Retina (tissue), 1 donor: ENCODE results near the gene PSTPIP1.

Experiments
- DNase-seq: peaks from one replicate; pipeline ENCODE4 v3.0.0-alpha.2; 2016

The PSTPIP1 gene

DNA sequence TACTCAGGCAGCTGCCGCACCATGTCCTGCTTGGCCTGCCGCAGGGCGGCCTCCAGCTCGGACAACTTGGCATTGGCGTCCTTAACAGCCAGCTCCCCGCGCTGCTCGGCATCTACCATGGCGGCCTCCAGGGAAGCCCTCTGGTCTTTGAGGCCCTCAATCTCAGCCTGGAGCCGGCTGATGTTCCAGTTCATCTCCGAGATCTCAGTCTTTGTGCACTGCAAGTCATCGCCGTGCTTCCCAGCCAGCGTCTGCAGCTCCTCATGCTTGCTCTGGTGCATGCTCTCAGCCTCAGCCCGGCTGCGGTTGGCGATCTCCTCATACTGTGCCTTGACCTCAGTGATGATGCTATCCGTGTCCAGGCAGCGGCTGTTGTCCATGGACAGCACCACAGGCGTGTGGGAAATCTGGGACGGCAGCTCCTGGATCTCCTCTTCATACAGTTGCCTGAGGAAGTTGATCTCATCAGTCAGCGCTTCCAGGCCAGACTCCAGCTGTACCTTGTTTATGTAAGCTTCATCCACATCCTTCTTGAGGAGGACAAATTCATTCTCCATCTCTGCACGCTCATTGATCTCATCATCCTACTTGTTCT lies 15.5 kb upstream of the PSTPIP1 start:
- DNase-seq, result no peak

DNA sequence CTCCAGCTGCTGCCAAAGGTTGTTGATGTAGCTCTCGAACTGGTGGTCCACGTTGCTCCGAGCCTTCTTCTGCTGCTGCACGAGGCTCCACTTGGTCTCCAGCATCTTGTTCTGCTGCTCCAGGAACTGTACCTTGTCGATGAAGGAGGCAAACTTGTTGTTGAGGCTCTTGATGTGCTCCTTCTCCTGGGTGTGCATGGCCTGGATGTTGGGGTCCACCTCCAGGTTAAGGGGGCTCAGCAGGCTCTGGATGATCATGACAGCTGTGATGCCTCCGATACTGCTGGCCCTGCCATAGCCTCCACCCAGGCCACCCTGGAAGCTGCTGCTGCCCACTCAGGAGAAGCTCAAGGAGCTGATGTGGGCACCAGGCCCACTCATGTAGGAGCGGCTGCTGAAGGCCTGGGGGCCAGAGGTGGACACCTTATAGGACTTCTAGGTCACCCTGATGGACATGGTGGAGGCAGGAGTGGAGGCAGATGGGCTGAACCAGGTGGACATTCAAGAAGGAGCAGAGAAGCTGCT lies 14.9 kb upstream of the PSTPIP1 start:
- DNase-seq, result no peak

DNA sequence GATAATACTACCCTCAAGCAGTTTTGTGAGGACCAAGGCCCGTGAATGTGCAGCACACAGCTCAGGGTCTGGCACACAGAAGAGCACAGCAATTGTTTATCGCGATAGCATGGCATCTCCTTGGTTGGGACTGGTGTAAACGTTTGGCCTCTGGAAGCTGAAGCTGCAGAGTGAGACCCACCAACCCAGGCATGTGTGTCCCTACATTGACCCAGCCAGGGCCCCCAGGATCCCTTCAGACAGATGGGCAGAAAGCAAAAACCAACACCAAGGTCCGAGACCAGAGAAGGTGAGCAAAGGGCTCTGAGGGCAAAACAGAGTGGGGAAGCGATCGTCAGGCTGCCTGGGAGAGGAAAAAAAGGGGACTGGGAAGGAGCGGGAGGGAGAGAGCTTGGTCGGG lies 12.6 kb upstream of the PSTPIP1 start:
- no peak for DNase-seq

DNA sequence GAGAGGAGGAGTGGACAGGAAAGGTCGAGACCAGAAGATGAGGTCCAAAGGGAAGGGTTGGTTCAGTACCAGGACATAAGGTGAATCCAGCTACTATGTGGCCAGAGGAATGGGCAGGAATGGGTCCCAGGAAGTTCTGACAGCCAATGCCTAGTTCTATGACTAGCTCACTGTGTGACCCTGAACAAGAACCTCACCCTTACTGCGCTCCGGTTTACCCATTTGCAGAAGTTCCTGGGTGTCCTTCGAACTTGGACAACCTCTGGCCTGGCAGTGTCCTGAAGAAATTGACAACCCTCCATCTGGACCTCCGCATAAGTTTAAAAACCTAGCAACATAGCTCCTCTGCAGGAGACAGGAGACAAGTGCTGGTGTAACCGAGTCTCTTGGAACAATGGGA lies 12.2 kb upstream of the PSTPIP1 start:
- no peak for DNase-seq

DNA sequence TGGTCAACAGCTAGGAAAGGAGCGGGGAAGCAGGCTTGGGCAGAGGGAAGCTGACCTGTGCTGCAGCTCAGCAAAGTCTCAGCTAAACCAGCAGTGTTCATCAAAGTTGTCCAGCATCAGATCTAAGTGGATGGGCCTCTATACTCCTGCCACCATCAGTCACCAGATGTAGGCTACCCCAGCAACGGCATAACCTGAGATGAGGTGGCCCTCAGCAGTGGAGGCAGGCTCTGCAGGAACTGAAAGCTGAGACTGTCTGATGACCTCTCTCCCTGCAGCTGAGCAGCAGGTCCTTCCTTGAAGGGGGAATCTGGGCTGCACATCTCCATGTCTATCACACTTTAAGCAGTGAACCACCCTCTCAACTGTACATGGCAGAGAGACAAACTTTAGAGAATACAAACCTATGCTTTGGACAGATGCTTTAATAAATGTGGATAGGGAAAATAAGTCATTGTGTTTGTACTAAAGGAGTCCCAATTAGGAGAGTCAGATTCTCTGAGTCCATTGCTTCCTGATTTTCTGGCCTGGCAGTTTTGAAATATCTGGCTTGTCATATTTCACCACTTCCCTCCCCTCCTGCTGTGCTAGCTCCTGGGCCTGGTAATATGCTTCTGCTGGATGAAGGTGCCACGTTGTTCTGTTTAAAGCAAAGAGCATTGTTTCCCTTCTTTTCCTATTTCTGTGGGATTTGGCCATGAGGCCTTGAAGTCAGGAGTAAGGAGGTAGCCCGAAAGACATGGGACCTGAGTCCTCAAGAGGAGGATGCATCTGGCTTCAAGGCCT lies 11.1 kb upstream of the PSTPIP1 start:
- DNase-seq, result peak; percentile 39

DNA sequence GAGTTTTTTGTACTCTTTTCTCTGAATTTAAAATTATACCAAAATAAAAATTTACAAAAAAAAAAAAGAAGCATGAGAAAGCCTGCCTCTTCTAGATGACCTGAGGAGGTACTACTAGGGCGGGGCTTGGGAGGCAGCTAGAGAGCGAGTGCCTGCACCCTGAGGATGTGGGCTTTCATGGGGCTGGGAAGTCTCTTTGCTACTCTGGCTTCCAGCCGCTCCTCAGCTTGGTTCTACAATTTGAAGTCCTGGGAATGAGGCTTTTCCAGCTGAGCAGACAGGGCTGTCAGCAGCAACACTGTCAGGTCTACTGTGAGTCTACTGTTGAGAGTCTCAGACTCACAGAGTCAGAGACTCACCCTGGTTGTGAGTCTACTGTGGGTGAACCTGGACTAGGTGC lies 8.2 kb upstream of the PSTPIP1 start:
- DNase-seq, result no peak

DNA sequence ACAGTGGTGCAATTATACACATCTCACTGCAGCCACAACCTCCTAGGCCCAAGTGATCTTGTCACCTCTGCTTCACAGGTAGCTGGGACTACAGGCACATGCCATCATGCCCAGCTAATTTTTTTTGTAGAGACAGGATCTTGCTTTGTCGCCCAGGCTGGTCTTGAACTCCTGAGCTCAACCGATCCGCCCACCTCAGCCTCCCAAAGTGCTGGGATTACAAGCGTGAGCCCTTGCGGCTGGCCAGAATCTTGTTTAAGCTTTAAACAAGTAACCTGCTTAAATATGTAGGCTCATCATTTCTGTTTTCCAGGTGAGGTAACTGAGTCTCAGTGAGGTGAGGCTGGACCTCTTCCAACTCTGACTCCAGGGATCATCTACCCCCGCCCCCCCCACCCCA lies 7.7 kb upstream of the PSTPIP1 start:
- no peak for DNase-seq

DNA sequence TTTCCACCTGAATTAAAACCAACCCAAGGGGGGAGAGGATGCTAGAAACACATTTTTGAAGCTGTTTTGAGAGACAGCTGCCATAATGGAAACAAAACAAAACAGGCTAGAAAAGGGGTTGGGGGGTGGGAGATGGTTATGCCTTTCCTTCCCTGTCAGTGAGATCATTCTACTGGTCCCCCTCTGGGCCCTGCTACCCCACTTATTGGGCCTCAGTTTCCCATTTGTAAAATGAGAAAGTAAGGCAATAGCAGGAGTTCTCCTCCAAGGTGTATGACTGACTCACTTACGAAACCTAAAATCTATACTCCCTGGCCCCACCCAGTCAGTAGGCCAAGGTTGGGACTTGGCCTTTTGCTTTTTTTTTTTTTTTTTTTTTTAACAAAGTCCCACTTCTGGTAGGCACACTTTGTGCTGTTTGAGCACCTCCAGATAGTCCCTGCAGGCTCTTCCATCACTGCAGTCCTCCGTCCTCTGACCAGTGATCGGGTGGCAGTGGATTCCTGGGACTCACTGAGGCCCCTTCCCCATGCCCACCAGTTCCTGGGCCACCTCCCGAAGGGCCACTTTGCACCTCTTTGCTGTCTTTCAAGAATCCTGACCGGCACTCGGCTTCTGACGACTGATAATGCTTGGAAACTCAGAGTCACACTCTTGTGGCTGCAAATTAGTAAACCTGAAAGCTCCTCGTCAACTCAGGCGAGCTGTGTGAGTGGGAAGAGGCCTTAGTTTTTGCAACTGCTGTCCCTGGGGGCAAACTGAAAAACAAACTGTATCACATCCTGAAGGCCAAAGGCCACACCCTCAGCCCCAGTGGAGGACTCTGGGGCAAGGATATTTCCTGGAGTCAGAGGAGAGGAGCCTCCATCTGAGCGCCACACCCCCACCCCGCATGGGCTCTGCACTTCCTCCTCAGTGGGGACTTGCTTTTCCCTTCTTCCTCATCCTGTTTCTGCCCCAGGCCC lies 6.7 kb upstream of the PSTPIP1 start:
- DNase-seq, result no peak

DNA sequence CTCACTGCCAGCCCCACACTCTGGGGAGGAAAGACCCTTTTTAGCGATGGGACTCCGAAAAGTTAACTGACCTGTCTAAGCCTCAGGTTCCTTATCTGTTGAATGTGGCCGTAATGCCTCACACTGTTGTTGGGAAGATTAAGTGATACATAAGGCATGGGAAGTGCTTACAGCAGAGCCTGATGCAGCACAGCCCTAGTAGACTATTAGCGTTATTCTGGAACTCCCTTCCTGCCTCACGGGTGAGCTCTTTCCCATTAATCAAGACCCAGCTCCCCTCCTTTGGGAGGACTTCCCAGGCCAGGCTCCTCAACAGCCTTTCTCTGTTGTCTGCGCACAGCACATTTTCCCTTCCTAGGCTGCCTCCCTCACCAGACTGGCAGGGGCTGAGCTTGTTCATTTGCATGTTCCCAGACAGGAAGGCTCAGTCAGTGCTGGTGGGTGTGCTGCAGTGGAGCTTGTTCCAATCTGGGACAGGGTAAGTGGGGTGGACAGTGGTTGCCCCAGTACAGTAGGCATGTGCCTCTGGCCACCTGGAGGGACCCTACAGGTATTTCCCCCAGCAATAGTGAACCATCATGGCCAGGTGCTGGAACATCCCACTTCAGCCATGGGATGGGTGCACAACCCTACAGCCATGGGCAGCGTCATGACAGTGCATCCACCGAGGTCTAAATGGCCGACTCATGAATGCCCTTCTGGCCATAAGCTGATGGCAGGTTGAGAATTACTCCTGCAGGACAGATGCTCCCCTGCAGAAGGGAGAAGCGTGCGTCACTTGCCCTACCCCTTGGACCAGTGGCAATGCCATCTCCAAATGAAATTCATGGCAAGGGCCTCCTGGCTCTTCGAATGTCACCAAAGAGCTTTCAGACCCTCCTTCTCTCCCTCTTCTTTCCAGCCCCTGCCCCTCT lies 5.8 kb upstream of the PSTPIP1 start:
- DNase-seq, result no peak

DNA sequence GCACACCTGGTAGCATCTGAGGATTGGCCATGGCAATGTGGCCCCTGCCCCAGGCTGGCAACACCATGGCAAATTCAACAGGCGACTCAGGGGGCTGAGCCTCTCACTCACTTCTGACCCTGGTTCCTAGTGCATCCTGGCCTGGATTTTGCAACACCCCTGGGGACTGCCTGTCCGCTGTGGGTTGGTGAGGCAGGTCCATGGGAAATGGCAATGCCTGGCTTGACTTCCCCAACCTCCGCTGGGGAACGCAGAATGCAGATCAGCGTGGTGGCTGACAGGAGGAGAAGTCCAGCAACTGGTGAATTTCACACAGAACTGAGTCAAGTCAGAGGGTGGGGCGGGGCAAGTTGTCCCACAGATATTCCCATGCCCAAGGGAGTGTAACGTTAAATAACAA lies 3.9 kb upstream of the PSTPIP1 start:
- peak; percentile 38 for DNase-seq

DNA sequence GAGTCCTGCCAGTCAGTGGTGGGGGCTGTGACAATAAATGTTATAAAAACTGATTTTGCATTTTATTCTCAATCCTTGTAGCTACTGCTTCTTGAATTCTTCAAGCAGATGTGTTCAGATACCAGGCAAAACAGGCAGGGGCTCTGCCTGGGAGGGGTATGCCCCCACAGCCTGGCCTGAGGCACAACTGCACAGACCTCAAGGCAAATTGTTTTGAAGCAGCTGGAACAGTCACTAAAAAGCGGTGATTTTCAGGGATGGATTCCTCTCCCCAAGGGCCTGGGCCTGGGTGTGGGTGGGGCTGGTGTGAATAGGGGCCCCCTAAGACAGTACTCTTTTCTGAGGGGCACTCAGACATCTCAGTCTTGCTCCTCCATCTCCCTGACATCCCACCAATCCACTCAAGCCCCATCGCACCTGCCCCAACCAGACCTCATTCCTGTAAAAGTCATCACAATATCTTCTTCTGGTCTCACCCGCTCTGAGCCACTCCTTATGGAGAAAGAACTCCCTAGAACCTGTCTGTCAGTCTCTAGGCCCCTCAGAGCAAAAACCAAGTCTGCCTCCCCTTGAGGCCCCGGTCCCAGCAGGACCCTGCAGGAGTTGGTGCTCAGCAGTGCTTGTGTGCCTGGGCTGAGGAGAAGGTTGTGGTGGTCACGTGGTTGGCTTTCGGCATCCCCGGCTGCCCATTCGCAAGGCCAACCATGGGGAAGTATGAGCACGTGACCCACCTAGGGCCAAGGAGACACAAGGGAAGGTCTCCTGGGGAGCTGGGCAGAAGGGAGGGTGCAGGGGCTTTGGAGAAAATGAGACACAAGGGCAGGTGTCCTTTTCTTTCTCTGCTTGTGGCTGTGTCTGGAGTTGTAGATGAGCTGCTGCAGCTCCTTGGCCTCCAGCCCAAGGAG lies 2.9 kb upstream of the PSTPIP1 start:
- no peak for DNase-seq

DNA sequence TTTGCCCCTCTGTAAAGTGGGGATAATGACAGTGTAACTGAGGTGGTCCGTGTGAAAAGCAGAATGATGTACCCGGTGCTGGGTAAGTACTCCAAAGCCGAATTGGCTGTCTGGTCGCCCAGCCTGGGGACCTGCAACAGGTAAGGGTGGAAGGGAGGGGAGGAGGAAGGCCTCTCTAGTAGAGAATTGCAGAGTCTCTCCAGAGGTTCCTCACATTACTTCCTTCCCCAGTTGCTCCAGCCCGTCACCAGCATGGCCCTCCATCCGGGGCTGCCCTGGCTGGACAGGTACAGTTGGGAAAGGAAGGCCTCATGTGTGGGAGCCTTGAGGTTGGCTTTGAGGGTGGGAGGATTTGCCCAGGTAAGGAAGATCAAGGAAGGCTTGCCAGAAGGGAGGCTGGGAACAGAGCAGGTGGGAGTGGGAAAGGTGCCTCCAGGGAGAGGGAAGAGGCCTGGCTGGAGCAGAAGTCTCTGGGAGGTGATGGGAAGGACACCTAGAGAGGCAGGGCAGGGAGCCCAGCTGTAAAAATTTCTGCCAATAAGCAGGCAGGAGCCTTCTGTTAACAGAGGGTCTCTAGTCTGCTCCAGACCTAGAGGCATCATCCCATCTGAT lies 1.7 kb upstream of the PSTPIP1 start:
- DNase-seq, result no peak

DNA sequence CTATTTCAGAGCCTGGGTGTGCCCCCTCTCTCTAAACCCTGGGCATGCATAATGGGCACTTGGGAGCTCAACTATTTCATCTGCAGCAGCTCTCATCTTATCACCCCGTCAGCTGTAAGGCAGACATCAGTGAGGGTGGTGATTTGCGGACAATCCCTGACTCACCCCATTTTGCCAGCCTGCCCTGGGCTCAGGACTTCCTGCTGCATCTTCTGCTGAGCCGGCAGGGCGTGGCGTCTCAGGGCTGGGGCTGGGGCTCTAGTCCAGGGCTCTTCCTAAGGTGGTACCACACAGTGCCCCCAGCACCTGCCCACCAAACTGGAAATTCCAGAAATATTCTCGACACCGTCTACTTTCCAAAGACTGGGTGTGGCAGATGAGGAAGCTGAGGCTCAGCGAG lies 925 bp upstream of the PSTPIP1 start:
- no peak for DNase-seq

DNA sequence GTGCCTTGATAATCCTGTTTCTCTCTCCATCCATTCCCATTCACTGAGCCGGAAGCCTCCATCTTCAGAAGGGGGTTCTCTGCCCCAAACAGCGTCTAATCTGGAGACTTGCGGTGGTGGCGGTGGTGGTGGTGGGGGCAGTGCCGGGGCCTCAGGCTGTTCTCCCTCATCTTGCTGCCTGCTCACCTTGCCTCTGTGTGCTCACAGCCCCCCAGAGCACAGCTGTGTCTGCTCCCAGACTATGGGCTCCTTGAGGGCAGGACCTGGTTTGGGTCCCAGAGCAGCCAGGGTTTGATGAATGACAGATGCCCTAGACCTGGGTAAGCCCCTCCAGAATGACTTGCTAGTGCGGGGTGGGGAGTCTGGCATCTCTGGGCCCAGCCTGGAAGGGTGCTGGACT lies 430 bp upstream of the PSTPIP1 start:
- DNase-seq, result no peak

DNA sequence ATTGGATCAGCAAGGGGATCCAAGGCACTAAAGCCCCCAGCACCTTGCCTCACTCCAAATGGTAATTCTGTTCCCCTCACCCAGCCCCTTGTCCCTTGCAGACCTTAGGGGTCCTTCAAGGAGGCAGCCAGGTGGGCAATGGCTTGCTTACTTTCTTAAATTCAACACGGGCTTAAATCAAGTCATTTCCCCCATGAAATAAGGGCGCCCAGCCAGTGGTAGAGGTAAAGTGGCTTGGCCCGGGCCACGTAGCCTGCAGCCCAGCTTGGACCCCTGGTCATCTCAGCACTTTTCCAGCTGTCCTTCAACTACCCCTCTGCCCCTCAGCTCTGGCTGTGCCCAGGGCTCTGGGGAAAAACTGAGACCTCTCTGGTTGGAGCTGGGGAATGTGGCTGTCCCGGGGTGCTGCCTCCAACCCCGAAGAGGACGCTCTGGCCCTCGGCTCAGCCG lies 1.2 kb downstream of the PSTPIP1 start:
- no peak for DNase-seq

DNA sequence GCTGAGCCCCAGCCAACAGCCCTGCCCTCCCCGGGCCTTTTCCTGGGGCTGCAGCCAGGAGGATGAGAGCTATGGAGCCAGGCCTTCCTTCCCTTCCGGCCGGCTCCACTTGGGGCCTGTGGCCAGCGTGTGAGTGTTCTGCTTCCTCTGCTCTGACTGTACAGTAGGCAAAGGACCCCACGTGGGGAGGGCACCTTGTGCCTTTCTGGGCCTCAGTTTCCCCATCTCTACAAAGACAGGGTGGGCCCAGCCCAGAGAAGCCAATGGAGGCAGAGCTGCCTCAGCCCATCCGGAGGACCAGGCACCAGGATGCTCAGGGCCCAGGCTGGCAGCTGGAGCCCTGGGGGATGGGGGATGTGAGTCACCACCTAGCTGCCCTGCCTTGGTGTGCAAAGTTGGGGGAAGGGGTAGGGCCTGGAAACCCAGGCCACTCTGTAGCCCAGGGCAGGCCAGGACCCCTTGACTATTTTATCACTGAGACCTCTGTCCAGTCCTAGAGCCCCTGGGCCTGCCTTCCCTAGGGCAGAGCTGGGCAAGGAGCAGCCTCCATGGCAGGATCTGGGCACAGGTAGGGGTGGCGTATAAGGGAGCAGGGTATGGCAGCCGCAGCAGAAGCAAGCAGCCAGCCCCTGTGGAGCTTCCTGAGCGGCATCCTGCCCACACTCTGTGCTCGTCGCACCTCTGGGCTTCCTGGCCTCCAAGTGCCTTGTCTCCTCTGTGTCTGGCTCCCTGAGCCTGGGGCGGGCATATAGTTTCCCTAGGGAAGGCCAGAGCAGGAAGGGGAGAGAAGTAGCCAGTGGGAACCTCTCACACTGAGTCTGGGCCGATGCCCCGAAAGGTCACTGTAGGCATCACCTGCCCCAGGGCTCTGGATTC lies 1.8 kb downstream of the PSTPIP1 start:
- no peak for DNase-seq

DNA sequence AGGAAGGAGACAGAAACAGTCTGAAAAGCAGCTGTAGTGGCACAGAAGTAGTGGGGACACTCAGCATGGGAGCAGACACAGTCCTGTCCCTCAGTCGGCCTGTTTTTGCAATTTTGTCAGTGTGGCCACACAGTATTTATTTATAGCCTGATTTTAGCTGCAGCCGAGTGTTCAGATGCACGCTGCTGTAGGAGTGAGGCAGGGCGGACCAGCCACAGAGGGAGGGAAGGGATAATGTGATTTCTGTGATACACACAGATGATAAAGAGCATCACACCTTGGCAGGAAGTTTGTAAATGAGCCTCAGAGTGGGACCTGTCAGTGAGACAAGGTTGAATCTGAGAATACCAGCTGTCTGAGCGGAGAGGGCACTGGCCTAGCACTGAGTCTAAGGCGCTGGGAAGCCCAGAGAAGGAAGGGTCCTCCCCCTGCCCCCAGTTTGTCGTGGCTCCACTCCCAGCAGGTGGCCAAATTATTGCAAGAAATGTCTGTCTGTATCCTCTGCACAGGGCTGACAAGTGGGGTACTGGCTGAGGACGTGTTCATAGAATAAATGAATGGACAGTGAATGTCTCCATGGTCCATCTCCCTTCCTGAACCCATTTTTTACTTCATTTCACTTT lies 3.8 kb downstream of the PSTPIP1 start:
- no peak for DNase-seq

DNA sequence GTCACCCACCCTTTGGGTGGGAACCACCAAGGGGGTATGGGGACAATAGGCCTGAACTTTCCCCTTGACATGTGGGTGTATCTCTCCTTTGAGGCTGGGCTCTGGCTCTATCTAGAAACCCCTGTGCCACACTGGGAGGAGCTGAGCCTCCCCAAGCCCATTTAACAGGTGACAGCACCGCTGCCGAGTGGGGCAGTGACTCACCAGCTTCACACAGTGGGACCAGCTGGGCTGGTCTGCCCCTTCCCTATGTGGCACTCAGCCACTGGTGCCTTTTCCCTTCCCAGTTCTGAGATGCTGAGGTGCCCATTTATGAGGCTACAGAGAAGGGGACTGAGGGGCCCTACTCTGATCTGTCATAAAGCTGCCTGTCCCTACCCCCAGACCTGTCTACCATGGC lies 5.1 kb downstream of the PSTPIP1 start:
- no peak for DNase-seq

DNA sequence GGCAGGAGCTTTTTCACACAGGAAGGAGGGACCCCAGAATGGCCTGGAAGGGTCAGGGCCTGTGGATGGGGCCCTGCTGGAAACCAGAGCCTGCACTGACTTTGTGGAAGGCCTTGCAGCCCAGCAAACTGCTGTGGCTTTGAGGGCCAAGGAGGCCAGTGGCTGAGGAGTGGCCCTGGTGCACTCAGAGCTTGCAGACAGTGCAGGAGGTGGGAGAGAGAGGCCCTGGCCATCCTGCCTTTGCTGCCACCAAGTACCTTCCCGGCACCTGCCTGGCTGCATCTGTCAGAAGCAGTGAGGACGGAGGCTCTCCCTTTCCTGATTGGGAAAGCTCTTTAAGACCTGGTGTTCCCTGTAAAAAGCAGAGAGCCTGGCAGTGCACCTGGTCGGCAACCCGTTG lies 6.4 kb downstream of the PSTPIP1 start:
- no peak for DNase-seq
